A549 (cell line): ENCODE results near the gene CAMTA1.

Source experiments
- BHLHE40 ChIP-seq: IDR thresholded peaks from 2 replicates; pipeline ENCODE4 v1.6.1; 2012; ENCODE audit warnings: low read depth, low read length, inconsistent platforms
- CBX2 ChIP-seq: fragments of 200-600 bp; sonication (generic); IDR thresholded peaks from 2 replicates; pipeline ENCODE4 v1.6.1; 2016; ENCODE audit warnings: low read depth, mild to moderate bottlenecking, borderline replicate concordance
- CEBPB ChIP-seq, 2 experiments: fragments of >200 bp in 1 of 2; sonication (Bioruptor Twin) in 1 of 2; formaldehyde crosslinking in 1 of 2; IDR thresholded peaks; 2 replicates each; pipeline ENCODE4 v1.6.1; 2012 to 2016
- CTCF ChIP-seq: fragments of >200 bp; sonication (Bioruptor Twin); formaldehyde crosslinking; IDR thresholded peaks from 3 replicates; pipeline ENCODE4 v1.5.1; 2016
- HEYL ChIP-seq: fragments of 250-450 bp; sonication (Bioruptor Pico); IDR thresholded peaks from 2 replicates; pipeline ENCODE4 v1.8.0; 2021; ENCODE audit warnings: mild to moderate bottlenecking, moderate library complexity
- MYC ChIP-seq: IDR thresholded peaks from 2 replicates; pipeline ENCODE4 v1.6.1; 2012; ENCODE audit warnings: mild to moderate bottlenecking, inconsistent platforms, low read length, improper control_type of control experiment, borderline replicate concordance
- PBX3 ChIP-seq: IDR thresholded peaks from 2 replicates; pipeline ENCODE4 v1.6.1; 2012
- POLR2A ChIP-seq: IDR thresholded peaks from 2 replicates; pipeline ENCODE4 v1.6.1; 2012; ENCODE audit warnings: mild to moderate bottlenecking, low read length

GRCh38 chr1:6784560-6785317 is 515 bp upstream of the CAMTA1 start:
- TF ChIP-seq POLR2A = peak; percentile 52
- no peak for TF ChIP-seq CTCF
- TF ChIP-seq CBX2 = no peak
- no peak for TF ChIP-seq PBX3
- 0 out of 2 replicates have a peak, but pooled peaks have one; percentile 15 for TF ChIP-seq MYC
- no peak for TF ChIP-seq BHLHE40
- no peak for TF ChIP-seq HEYL (CRISPR knock-in tag)
- TF ChIP-seq CEBPB (IDR thresholded peaks at IDR 0.05) = no peak
